Smooth muscle cell (in vitro differentiated cells): ENCODE measurements around the gene QRFP. TPM values are rescaled to one million over a fixed set of nuclear protein-coding genes. Genes with fewer than 3 reads are reported as not detected.

Source experiments
- DNase-seq: peaks from one replicate; lab custom pipeline; 2025; ENCODE audit not compliant: unreplicated experiment; lab: John Stamatoyannopoulos, UW
- H2AFZ ChIP-seq: fragments of 200-600 bp; sonication (generic); 2 replicates; pipeline ENCODE4 v1.6.0; 2016; ENCODE audit warnings: antibody characterized with exemption, low read depth, mild to moderate bottlenecking
- H3F3A ChIP-seq: fragments of 200-600 bp; sonication (generic); 2 replicates; pipeline ENCODE4 v1.6.0; 2017; ENCODE audit warnings: antibody characterized with exemption, low read depth
- H3K27ac ChIP-seq: fragments of 200-600 bp; sonication (generic); 2 replicates; pipeline ENCODE4 v1.5.1; 2016; ENCODE audit warnings: low read depth, mild to moderate bottlenecking
- H3K27me3 ChIP-seq: fragments of 200-600 bp; sonication (generic); 2 replicates; pipeline ENCODE4 v1.6.1; 2016; ENCODE audit warnings: low read depth, mild to moderate bottlenecking
- H3K36me3 ChIP-seq: fragments of 200-600 bp; sonication (generic); 2 replicates; pipeline ENCODE4 v1.5.1; 2016; ENCODE audit warnings: low read depth
- H3K4me1 ChIP-seq: fragments of 200-600 bp; sonication (generic); 2 replicates; pipeline ENCODE4 v1.5.1; 2016; ENCODE audit warnings: low read depth
- H3K4me2 ChIP-seq: fragments of 200-600 bp; sonication (generic); 2 replicates; pipeline ENCODE4 v1.6.0; 2016; ENCODE audit warnings: mild to moderate bottlenecking
- H3K4me3 ChIP-seq: fragments of 200-600 bp; sonication (generic); 2 replicates; pipeline ENCODE4 v1.5.1; 2016; ENCODE audit warnings: mild to moderate bottlenecking
- H3K79me2 ChIP-seq: fragments of 200-600 bp; sonication (generic); 2 replicates; pipeline ENCODE4 v1.6.0; 2016; ENCODE audit warnings: low read depth, mild to moderate bottlenecking
- H3K9ac ChIP-seq: fragments of 200-600 bp; sonication (generic); 2 replicates; pipeline ENCODE4 v1.6.0; 2016; ENCODE audit warnings: low read depth
- H3K9me3 ChIP-seq: fragments of 200-600 bp; sonication (generic); replicated peaks from 2 replicates; pipeline ENCODE4 v1.5.1; 2016; ENCODE audit warnings: low read depth
- H4K20me1 ChIP-seq: fragments of 200-600 bp; sonication (generic); 2 replicates; pipeline ENCODE4 v1.6.0; 2016; ENCODE audit warnings: low read depth
- WGBS: methylation state at CpG from one replicate; pipeline ENCODE4 v1.1.7; 2016; ENCODE audit warnings: low lambda C conversion rate; 5-methylcytosine and 5-hydroxymethylcytosine counted together
- polyA plus RNA-seq: library from polyadenylated mRNA; unstranded; fragments of >200 nt; fragmentation: Nextera tagmentation; extraction: Ambion mirVana; gene quantifications from 2 replicates; pipeline ENCODE4 v1.2.1, GENCODE V29; 2016
- total RNA-seq: library from RNA; depleted of rRNA; stranded (reverse); fragments of >200 nt; gene quantifications from 2 replicates; pipeline ENCODE4 v1.2.3, GENCODE V29; 2014
- TF ChIP-seq, protein P1 (sequence below): fragments of 200-600 bp; sonication (generic); IDR thresholded peaks from 2 replicates; pipeline ENCODE4 v1.5.1; 2017; ENCODE audit warnings: borderline replicate concordance, mild to moderate bottlenecking, antibody characterized with exemption; ENCODE audit not compliant: insufficient read depth, poor library complexity, severe bottlenecking

Gene QRFP
- total and polyA plus RNA-seq, 2 experiments from 2014 or later, result 0.15 TPM; not detected in 1

DNA sequence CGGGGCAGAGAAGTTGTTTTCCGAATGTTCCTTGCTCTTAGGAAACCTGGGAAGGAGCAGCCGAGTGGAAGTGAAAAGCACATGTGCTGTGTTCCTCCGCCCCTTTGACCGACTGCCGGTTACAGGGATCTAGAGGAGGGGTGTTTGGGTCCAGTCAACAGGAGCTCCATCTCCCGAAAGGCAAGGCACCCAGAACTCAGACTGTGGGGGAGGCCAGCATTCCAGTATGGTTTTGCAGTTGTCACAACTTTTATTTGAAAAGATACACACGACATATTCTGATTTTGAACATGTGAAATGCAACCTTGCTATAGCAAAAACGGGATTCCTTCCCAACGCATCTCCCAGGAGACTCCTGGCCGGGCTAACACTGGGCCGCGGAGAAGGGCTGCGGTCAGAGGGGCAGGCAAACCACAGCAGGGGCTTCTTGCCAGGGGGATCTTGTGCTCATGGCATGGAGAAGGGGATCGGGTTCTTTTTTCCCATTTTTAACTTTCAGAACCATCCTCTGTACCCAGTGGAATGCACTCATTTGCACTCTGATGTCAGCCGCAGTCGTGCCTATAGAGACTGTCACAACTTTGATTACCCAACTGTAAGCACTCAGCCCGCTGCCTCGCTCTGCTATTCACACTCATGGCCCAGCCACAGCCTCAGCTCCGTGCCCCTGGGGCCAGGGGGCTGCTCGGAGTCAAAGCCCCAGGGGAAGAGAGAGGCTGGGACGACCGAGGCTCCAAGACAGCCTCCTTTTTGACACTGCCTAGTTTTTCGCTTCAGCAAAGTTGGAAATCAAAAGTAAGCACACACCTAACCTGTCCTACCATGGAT is 3.9 kb downstream of the QRFP start:
- H3K4me1 ChIP-seq, result no peaks in the 10 kb centered on the region
- no peak overlapping the region for H3K4me2 ChIP-seq
- H3K27me3 ChIP-seq, result no peaks in the 10 kb centered on the region
- no peak overlapping the region for H3K27ac ChIP-seq
- 96% methylated on average over 24 of the region's 24 CpGs for WGBS
- H3K79me2 ChIP-seq, result no peaks in the 10 kb centered on the region
- no peak for DNase-seq
- no peaks in the 10 kb centered on the region for H3F3A ChIP-seq
- no peak overlapping the region for H3K4me3 ChIP-seq
- H2AFZ ChIP-seq, result no peak overlapping the region
- no peaks in the 10 kb centered on the region for H3K9me3 ChIP-seq
- peaks cover 56% of the 10 kb centered on the region for H4K20me1 ChIP-seq
- no peak overlapping the region for H3K9ac ChIP-seq
- TF ChIP-seq, protein P1, sequence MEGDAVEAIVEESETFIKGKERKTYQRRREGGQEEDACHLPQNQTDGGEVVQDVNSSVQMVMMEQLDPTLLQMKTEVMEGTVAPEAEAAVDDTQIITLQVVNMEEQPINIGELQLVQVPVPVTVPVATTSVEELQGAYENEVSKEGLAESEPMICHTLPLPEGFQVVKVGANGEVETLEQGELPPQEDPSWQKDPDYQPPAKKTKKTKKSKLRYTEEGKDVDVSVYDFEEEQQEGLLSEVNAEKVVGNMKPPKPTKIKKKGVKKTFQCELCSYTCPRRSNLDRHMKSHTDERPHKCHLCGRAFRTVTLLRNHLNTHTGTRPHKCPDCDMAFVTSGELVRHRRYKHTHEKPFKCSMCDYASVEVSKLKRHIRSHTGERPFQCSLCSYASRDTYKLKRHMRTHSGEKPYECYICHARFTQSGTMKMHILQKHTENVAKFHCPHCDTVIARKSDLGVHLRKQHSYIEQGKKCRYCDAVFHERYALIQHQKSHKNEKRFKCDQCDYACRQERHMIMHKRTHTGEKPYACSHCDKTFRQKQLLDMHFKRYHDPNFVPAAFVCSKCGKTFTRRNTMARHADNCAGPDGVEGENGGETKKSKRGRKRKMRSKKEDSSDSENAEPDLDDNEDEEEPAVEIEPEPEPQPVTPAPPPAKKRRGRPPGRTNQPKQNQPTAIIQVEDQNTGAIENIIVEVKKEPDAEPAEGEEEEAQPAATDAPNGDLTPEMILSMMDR, result no peak
- H3K36me3 ChIP-seq, result peaks cover 7% of the 10 kb centered on the region

DNA sequence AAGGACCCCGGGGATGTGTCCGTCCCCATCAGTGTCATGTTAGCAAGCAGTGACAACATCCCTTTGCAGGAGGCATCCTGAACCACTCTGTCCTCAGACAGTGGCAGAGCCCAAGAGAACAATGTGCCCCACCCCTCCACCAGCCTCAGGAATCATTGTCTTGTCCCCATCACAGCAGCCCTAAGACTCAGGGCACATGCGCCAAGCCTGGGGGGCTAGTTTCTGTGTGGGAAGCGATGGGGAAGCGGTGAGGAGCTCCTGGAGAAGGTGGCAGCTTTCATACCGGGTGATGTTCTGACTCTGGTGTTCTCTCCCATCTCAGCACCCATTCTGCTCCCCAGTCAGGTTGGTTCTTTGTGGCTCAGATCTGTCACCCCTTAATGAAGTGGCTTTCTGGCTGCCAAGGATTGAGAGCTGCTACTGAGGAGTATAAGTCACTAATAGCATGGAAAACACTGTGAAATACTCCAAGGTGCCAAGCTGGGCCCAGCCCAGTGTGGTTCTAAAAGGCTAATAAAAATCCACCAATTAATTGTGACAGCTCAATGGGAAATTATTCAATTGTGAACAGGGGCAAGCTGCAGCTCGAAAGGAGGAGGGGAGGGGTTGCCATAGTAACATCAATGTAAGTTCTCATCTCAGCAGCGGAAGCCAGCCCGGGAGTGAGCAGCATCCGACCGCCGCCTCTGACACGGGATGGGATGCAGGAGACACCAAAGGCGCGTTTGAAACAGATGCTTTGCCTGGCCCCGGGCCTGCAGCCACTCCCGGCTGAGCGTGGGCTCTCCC is 4.7 kb downstream of the QRFP start:
- no peak overlapping the region for H3K4me3 ChIP-seq
- WGBS, result 94% methylated on average over 18 of the region's 18 CpGs
- peaks cover 64% of the 10 kb centered on the region for H4K20me1 ChIP-seq
- no peak for DNase-seq
- no peak overlapping the region for H3K27ac ChIP-seq
- H3K27me3 ChIP-seq, result no peaks in the 10 kb centered on the region
- no peaks in the 10 kb centered on the region for H3K79me2 ChIP-seq
- peaks cover 7% of the 10 kb centered on the region for H3K36me3 ChIP-seq
- no peaks in the 10 kb centered on the region for H3K4me1 ChIP-seq
- no peak overlapping the region for H3K9ac ChIP-seq
- TF ChIP-seq, protein P1, result no peak
- H2AFZ ChIP-seq, result no peak overlapping the region
- H3K9me3 ChIP-seq, result no peaks in the 10 kb centered on the region
- no peaks in the 10 kb centered on the region for H3F3A ChIP-seq
- H3K4me2 ChIP-seq, result no peak overlapping the region

DNA sequence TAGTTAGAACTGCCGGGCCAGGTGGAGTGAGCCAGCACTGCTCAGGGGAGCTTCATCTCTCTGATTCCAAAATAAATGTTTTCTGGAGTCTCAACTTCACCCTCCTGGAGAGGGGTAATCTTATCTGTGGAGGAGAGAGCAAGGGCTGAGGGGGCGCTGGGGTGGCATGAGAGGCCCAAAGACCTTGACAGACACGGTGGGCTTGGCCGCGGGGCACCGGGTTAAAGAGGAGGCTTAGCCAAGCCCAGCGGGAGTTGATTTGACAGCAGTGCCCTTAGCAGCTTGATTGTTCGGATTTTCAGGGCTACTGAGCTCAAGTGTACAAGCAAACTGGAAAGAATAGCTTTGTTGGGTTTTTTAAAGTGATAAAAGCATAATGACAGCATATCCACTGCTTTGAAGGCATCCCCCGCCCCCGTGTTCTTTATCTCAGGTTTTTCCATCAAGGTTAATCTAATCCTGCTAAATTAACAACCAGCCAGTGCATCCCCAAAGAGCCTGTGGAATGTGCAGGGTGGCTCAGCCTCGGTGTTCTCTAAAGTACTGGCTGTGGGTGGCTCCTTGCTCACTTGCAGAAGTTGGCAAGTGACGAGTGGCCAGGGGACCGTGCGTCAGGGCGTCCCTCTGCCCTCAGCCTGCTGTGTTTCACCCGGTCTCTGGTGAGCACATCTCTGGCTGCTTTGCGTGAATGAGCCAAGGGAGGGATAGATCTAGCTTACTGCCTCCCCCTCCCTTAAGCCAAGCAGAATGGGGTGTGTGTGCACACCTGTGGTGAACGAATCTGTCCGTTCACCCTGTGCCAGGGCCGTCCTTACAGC is 5.5 kb downstream of the QRFP start:
- Histone ChIP-seq H4K20me1 (peaks cover 71% of the 10 kb centered on the region), H3K36me3 (peaks cover 7% of the 10 kb centered on the region)
- 92% methylated on average over 20 of the region's 20 CpGs for WGBS

More for the DNA sequence above, 5.5 kb downstream of the QRFP start:
- Histone ChIP-seq H3K27me3 (no peaks in the 10 kb centered on the region), H3K9ac (no peak overlapping the region), H3K4me1 (no peaks in the 10 kb centered on the region), H2AFZ (no peak overlapping the region), H3K79me2 (no peaks in the 10 kb centered on the region), H3K27ac (no peak overlapping the region), H3K9me3 (no peaks in the 10 kb centered on the region), H3F3A (no peaks in the 10 kb centered on the region), H3K4me2 (no peak overlapping the region), H3K4me3 (no peak overlapping the region)
- TF ChIP-seq, protein P1, result no peak
- DNase-seq, result no peak
